ENCODE measurements around the gene MYH14.

Gene MYH14

GRCh38 chr19:50264483-50265186, 61.2 kb downstream of the MYH14 start:
- DNase-seq = no peak

GRCh38 chr19:50266041-50266440, 62.6 kb downstream of the MYH14 start:
- DNase-seq = no peak

- no peak for DNase-seq
These were observed 63.5 kb downstream of the MYH14 start for GRCh38 chr19:50266896-50267295.

- no peak for DNase-seq
These were observed 64.6 kb downstream of the MYH14 start for GRCh38 chr19:50268041-50268440.

- no peak for DNase-seq
These were observed 65.1 kb downstream of the MYH14 start for GRCh38 chr19:50268501-50268900.

GRCh38 chr19:50269653-50270052, 66.2 kb downstream of the MYH14 start:
- no peak for DNase-seq

GRCh38 chr19:50272263-50272897, 69.0 kb downstream of the MYH14 start:
- no peak for DNase-seq

GRCh38 chr19:50273821-50274220, 70.4 kb downstream of the MYH14 start:
- no peak for DNase-seq

GRCh38 chr19:50275577-50276368, 72.4 kb downstream of the MYH14 start:
- no peak for DNase-seq

- no peak for DNase-seq
These were observed 73.1 kb downstream of the MYH14 start for GRCh38 chr19:50276370-50277063.

GRCh38 chr19:50277966-50278580, 74.7 kb downstream of the MYH14 start:
- no peak for DNase-seq

GRCh38 chr19:50280074-50280473, 76.7 kb downstream of the MYH14 start:
- DNase-seq = no peak

- no peak for DNase-seq
These were observed 77.6 kb downstream of the MYH14 start for GRCh38 chr19:50280983-50281382.

GRCh38 chr19:50281491-50281890, 78.1 kb downstream of the MYH14 start:
- DNase-seq = no peak

GRCh38 chr19:50285833-50286232, 82.4 kb downstream of the MYH14 start:
- DNase-seq = no peak

GRCh38 chr19:50286443-50286842, 83.0 kb downstream of the MYH14 start:
- no peak for DNase-seq

- DNase-seq = no peak
These were observed 83.9 kb downstream of the MYH14 start for GRCh38 chr19:50287331-50287730.

- DNase-seq = no peak
These were observed 85.5 kb downstream of the MYH14 start for GRCh38 chr19:50288954-50289353.

- no peak for DNase-seq
These were observed 86.6 kb downstream of the MYH14 start for GRCh38 chr19:50290011-50290410.

GRCh38 chr19:50290775-50291174, 87.4 kb downstream of the MYH14 start:
- no peak for DNase-seq

- no peak for DNase-seq
These were observed 88.9 kb downstream of the MYH14 start for GRCh38 chr19:50292216-50292827.

- DNase-seq = no peak
These were observed 90.0 kb downstream of the MYH14 start for GRCh38 chr19:50293263-50294004.
